ENCODE measurements around the gene NPBWR2. TPM values are rescaled to one million over a fixed set of nuclear protein-coding genes. Genes with fewer than 3 reads are reported as not detected.
"Not testable (repeated sequence)": the region's sequence is repeated elsewhere in the genome, so short reads cannot be mapped to it uniquely, and the experiment has no call there.

NPBWR2 gene
- total RNA-seq, 1 experiment from 2014 or later = not detected

GRCh38 chr20:64103871-64104666 is 3.3 kb downstream of the NPBWR2 start:
- no peak for DNase-seq (ENCODE audit: low spot score)

- no peak for DNase-seq (ENCODE audit: low spot score)
Measured at GRCh38 chr20:64102647-64103354, 4.6 kb downstream of the NPBWR2 start.

DNA sequence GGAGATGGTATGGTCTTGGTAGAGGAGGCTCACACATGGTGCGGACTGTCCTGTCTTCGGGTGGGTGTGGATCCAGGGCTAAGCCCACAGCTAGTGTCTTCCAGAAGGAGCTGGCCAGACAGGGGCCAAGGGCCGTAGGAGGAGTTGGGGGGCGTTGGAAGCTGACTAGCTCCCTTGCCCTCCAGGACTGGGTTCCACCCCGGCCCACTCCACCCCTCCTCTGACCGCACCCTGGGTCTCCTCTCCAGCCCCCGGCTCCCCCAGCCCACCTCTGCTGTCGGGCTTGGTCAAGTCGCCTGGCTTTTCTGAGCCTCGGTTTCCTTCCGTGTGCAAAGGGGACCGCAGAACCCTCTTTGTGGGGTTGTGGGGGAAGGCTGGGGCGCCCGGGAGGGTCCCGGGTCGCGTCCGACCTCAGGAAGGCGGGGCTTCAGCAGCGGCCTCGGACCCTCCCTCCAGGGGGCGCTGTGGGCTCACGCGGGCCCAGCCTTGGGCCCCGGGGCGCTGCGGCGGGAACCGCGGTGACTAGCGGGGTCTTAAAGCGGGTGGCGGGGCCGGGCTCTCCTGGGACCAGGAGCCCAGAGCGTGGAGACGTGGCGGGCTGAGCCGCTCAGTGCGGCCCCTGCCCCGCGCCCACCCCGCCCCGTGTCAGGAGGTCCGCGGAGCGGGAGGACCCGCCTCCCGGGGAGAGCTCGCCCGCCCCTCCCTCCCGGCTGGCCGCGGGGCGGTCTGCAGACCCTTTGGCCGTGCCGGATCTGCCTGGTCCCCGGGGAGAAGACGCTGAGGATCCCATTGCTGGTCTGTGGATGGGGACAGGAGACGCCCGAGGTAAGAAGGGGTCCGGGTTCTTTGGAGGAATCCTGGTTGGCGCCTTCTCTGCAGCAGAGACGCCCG is 5.4 kb downstream of the NPBWR2 start:
- DNase-seq (ENCODE audit: low spot score) = no peak

- no peak for DNase-seq (ENCODE audit: low spot score)
Measured at GRCh38 chr20:64100946-64101688, 6.2 kb downstream of the NPBWR2 start.

GRCh38 chr20:64100566-64100888 is 6.8 kb downstream of the NPBWR2 start:
- DNase-seq (ENCODE audit: low spot score) = no peak

GRCh38 chr20:64099880-64100565 is 7.3 kb downstream of the NPBWR2 start:
- no peak for DNase-seq (ENCODE audit: low spot score)

- no peak for DNase-seq (ENCODE audit: low spot score)
Measured at GRCh38 chr20:64099086-64099786, 8.1 kb downstream of the NPBWR2 start.

- no peak for DNase-seq (ENCODE audit: low spot score)
Measured at GRCh38 chr20:64098471-64099013, 8.8 kb downstream of the NPBWR2 start.

- DNase-seq (ENCODE audit: low spot score) = no peak
Measured at GRCh38 chr20:64096535-64096934, 10.8 kb downstream of the NPBWR2 start.

DNA sequence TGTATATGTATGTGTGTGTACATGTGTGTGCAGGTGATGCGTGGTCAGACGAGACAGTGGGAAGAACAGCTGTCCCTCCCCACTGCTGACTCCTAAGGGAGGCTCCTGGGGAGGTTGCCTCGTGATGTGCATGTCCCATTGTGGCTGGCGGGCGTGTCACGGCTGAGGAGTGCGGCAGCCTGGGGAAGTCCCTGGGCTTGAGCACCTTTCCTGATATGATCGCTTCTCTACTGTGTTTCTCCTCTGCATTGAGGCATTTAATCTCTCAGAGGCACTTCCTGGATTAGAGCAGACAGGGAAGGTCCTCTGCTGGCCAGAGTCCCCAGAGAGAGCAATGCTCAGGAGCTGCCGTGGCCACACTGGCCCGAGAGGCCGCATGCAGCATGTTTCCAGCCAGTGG is 11.4 kb downstream of the NPBWR2 start:
- no peak for DNase-seq (ENCODE audit: low spot score)

DNA sequence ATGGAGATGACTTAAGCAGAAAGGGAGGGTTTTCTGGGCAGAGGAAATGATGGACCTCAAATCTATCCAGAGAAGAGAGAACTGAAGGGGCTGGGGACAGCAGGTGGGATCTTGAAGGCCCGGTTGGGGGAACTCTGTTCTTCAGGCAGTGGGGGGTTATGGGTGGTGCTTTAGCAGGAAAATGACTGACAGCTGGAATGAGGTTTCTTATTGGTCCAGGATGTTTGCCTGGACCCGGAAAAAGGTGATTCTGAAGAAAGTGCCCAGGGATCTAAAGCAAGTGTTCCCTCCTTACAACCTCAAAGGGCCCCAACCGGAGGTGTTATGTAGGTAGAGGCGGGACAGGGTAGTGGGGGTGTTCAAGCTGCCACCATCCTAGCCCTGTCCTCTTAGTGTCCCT is 11.9 kb downstream of the NPBWR2 start:
- DNase-seq (ENCODE audit: low spot score) = no peak

DNA sequence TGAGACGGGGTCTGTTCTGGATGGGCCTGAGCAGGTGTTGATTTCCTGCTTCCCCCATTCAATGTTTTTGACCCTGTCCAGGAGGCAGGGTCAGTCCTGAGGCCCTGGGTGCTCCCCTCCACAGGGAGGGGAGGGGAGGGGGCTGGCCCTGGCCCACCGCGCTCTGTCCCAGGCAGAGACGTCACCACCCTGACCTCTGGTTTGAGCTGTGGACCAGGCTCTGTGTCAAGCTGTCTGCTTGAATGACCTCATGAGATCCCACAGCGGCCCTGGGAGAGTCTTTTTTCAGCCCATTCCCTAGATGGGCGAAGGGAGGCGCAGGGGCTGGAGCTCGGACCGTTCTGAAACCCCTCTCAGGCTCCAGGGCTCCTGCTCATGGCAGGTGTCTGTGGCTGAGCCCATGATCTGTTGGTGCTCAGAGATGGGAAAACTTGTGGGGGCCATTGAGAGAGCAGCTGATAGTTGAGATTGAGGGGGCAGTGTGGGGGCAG is 14.3 kb downstream of the NPBWR2 start:
- DNase-seq (ENCODE audit: low spot score) = no peak

- DNase-seq (ENCODE audit: low spot score) = no peak
Measured at GRCh38 chr20:64092258-64093012, 14.9 kb downstream of the NPBWR2 start.

DNA sequence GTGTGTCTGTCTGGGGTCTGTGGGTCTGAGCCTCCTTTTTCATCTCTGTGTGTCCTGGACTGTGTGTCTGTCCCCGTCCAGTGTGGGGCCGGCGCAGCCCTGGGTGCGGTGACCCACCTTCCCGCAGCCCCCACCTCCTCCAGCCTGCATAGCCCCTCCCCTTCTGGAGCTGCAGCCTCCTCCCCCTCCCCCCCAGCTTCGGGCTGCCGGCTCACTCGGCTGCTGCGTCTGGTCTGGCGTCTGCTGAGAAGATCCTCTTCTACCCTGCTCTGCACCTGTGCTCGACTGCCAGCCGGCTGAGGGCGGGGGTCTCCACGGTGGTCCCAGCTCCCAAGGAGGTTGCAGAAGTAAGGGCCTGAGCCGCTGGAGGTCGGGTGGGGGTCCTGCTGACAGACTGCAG is 15.6 kb downstream of the NPBWR2 start:
- DNase-seq (ENCODE audit: low spot score) = no peak

GRCh38 chr20:64091340-64091739 is 16.0 kb downstream of the NPBWR2 start:
- no peak for DNase-seq (ENCODE audit: low spot score)

DNA sequence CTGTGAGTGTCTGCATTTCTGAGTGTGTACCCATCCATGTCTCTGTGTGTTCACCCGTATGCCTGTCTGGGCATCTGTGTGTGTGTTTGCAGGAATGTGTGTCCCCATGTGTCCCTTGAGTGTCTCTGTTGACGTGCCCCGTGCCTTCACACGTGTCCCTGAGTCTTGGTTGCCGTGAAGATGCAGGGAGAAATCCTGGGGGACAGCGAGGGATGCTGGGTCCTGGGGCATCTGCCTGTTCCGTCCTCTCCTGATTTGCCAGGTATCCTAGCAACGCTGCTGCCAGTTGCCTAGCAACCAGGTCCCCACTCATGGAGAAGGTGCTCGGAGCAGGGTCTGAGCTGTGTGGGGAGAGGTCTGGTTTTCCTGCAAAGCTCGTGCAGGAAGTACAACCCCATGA is 17.2 kb downstream of the NPBWR2 start:
- DNase-seq (ENCODE audit: low spot score) = no peak

- DNase-seq (ENCODE audit: low spot score) = not testable (repeated sequence)
Measured at GRCh38 chr20:64088586-64088985, 18.8 kb downstream of the NPBWR2 start.

DNA sequence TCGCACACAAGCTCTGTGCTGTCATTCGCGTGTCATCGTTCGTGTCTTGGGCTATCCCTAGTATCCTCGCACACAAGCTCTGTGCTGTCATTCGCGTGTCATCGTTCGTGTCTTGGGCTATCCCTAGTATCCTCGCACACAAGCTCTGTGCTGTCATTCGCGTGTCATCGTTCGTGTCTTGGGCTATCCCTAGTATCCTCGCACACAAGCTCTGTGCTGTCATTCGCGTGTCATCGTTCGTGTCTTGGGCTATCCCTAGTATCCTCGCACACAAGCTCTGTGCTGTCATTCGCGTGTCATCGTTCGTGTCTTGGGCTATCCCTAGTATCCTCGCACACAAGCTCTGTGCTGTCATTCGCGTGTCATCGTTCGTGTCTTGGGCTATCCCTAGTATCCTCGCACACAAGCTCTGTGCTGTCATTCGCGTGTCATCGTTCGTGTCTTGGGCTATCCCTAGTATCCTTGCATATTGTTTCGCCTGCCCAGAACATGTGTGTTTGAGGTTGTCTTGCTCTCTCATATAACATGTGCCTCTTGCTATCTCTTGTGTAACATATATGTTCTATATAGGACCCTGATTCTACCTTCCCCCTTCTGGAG is 20.0 kb downstream of the NPBWR2 start:
- not testable (repeated sequence) for DNase-seq (ENCODE audit: low spot score)

DNA sequence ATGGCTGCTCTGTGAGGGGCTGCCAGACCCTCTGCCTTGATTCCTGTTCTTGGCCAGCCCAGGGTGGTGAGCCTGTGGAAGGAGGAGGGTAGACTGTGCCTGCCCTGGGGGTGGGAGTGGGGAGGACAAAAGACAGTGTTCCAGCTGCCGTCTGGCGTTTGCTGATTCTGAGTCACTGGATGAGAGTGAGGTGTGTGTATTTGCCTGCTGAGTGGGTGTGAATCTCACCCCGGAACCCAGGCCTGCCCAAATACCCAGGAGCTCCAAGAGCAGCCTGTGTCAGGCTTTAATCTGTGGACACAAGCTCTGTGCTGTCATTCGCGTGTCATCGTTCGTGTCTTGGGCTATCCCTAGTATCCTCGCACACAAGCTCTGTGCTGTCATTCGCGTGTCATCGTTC is 20.6 kb downstream of the NPBWR2 start:
- DNase-seq (ENCODE audit: low spot score) = no peak

Data from H4 (cell line).